HG03095 (cell line): Measurements from ENCODE around the gene FAM89B.
"Not testable (repeated sequence)": the region's sequence is repeated elsewhere in the genome, so short reads cannot be mapped to it uniquely, and the experiment has no call there.

Experiments used
- ATAC-seq: cut with Tn5 transposase; IDR thresholded peaks from one replicate; pipeline ENCODE4 v1.9.1; 2021; ENCODE audit warnings: moderate library complexity; ENCODE audit not compliant: unreplicated experiment

The FAM89B gene

DNA sequence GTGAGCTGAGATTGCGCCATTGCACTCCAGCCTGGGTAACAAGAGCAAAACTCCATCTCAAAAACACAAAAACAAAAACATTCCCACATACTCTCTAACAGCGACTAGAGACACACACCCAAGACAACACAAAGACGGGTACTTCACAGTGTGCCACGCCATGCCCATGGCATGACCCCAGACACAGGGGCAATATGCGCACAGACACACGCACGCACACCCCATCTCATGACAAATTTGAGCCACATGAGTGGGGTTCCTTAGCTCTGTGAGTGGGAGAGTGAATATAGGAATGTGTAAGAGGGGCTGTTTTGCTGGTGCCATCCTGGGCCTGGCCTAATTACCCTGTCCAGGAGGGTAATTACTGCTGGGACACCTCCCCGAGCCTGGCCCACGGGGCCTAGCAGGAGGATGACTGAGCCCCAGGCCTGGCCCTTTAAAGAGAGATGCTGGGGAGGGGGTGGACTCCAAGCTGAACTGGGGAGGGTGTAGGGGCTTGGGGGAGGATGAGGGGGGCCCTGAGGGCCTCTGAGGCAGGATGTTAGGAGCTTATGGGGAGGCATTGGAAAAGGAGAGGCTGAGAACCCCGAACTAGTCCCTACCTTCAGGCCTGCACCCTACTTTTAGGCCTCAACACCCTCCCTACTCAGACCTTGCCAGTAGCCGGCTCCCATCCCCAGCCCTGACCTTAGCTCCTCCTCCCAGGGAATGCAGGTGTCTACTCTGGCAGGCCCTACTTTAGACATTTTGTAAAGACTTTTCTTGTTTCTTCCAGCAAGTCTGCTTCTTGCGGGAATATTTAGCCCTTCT lies 15.7 kb upstream of the FAM89B start:
- no peak for ATAC-seq

- no peak for ATAC-seq
Measured at GRCh38 chr11:65557280-65558001, 14.9 kb upstream of the FAM89B start.

DNA sequence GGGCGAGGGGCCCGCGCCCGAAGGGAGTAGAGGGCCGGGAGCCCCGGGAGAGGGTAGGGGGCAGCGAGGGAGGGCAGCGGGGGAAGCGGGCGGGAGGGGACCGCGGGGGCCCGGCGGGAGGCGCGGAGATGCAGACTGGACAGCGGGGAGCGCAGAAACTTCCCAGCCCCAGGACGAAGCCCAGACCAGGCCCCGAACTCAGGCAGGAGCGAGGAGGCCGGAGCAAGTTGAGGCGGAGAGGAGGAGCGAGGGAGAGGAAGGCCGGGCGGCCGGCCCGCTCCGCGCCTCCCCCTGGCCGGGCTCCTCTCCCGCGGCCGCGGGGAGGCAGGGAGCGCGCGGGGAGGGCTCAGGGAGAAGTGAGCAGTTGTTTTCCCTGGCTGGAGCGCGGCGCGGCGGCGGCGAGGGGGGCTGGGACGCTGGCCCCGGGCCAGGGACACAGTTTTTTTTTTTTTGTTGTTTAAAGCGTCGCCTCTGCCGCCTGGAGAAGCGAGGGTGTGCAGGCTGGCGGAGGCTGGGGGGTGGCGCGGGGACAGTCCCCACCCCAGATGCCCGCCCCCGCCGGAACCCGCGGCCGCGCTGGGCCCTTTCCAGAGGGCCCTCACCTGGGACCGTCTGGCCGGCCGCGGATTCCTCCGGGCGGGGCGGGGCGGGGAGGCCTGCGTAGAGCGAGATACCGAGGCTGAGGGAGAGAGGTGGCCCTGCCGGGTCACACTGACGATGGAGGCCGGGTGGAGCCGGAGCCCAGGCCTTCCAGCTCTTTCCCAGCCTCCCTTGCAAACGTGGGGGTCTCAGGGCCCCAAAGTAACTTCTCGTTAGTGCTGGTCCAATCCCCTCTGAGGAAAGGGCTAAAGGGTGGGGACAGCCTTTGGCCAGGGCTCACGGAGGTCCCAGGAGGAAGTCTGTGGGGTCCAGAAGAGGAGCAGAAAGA lies 14.1 kb upstream of the FAM89B start, which contains the start of gene LTBP3:
LTBP3 (minus strand) TSS at position 358 of the 928 bp plus-strand sequence. CDS start 400 bp downstream, outside the sequence.
- no peak for ATAC-seq

DNA sequence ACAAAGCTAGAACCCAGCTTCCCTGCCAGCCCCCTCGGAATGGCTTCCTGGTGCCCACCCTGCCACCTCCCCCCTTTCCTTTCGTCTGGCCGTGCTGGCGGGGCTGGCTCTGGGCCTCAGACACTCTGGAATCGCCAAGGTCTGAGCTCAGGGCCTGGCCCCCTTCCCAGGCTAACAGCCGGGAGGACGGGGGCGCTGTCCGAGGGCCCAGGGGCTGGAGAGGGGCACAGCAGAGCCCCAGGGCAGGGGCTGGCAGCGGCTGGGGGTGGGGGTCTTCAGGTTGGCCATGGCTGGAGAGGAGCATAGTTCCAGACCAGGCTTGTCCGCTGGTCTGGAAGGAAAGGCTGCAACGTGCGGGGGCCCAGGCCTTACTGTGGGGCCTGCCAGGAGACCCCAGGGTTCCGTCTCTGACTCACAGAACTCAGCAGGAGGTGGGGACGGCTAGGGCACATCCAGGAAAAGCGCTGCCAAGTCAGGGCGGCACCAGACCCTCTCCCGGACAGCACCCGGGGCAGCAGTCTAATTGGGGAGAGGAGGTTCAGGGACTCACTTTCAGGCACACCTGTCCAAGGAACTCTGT lies 13.3 kb upstream of the FAM89B start:
- no peak for ATAC-seq

- no peak for ATAC-seq
Measured at GRCh38 chr11:65559535-65559934, 12.8 kb upstream of the FAM89B start.

GRCh38 chr11:65559951-65560537 lies 12.3 kb upstream of the FAM89B start:
- ATAC-seq, result no peak

GRCh38 chr11:65560555-65561418 lies 11.6 kb upstream of the FAM89B start:
- no peak for ATAC-seq

DNA sequence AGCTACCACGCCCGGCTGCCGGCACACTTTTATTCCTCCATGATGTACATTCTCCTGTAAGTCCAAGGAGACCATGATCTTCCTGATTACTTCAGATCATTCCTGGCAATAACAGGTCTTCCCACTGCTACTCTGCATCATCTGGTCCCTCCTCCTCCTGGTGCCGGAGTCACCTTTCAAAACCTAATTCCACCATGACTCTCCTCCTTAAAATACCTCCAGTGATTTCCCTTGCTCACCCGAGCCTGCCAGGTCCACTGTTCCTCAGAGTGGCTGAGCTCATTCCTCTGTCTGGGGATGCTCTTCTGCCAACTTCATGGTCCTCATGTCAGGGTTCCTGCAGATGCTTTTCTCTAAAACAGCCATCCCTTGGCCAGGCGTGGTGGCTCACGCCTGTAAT lies 10.3 kb upstream of the FAM89B start:
- no peak for ATAC-seq

GRCh38 chr11:65562788-65563187 lies 9.6 kb upstream of the FAM89B start:
- ATAC-seq, result no peak

- no peak for ATAC-seq
Measured at GRCh38 chr11:65563601-65564000, 8.7 kb upstream of the FAM89B start.

- not testable (repeated sequence) for ATAC-seq
Measured at GRCh38 chr11:65564879-65565559, 7.3 kb upstream of the FAM89B start.

- no peak for ATAC-seq
Measured at GRCh38 chr11:65565624-65566453, 6.5 kb upstream of the FAM89B start.

DNA sequence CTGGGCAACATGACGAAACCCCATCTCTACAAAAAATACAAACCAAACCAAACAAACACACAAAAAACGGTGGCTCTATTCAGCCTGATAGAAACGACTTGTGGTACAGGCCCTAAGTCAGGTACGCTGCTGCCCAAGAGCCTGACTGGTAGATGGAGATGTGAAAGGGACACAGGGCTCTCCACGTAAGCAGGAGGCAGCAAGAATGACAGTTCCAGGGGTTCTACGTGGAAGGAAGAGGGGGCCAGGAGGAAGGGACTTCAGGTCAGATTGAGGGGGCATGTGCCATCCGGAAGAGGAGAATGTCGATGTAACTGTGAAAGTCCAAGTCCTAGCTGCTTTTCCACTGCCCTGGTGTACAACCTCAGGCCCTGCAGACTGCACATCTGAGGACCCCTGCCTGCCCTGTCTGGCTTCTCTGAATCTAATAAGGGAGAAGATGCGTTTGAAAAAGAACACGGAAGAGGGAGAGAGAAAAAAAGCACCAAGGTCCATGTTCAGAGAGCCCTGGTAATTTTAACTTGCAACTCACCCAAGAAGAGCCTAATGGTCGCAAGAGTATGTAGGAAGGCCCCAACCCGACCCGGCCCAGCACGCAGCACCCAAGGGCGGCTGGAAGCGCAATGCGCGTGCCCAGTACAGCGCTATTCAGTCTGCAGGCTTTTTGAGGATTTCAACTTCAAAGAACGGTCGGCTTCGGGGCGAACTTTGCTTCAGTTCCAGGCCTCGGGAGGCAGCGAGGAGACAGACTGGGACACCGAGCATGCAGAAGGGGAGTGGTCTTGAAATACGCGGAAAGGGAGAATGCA lies 3.0 kb upstream of the FAM89B start:
- no peak for ATAC-seq

DNA sequence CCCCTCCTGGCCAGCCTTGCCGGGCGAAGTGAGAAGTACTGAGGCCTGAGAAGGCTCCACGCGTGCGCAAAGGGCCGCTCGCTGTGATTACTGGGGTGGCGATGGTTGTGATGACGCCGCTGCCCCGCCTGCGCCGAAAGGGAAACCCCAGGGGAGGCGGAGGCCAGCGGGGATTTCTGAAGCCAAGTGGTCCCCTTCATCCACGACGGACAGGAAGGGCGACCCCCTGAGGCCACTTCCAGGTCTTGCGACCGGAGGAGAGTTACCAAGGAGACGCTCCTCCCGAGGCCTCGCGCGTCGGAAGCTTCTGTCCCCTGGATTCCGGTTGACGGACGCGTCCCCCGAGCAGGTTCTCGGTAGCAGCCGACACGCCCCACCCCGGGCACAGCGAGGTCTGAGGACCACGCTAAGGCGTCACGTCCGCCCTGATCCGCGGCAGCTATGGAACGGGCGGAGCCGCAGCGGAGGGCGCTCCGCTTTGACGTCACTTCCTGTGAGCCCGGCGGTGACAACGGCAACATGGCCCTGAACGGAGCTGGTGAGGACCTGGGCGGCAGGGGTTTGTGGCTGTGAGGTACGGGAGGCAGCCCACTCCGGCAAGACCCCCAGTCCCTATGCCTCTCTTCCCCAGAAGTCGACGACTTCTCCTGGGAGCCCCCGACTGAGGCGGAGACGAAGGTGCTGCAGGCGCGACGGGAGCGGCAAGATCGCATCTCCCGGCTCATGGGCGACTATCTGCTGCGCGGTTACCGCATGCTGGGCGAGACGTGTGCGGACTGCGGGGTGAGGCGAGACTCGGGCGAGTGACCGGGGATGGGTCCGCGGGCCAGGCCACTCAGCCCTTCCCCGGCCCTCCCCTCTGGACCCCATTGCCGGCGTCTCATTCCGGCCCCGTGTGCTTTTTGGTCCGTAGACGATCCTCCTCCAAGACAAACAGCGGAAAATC lies 2.1 kb upstream of the FAM89B start, which contains the start of gene ZNRD2:
ZNRD2 (plus strand) TSS at position 505 of the 946 bp plus-strand sequence; CDS start at position 520, 15 bp downstream.
- ATAC-seq, result peak; percentile 49

GRCh38 chr11:65571420-65571819 lies 918 bp upstream of the FAM89B start:
- ATAC-seq, result no peak

- no peak for ATAC-seq
Measured at GRCh38 chr11:65571940-65572339, 398 bp upstream of the FAM89B start.
